Measurements from ENCODE around the gene DNAJC5.
"Not testable (repeated sequence)": the region's sequence is repeated elsewhere in the genome, so short reads cannot be mapped to it uniquely, and the experiment has no call there.

The DNAJC5 gene

GRCh38 chr20:63915471-63915870 is 20.5 kb downstream of the DNAJC5 start:
- no peak for DNase-seq (ENCODE audit: low read depth)
- TF ChIP-seq, protein P1, sequence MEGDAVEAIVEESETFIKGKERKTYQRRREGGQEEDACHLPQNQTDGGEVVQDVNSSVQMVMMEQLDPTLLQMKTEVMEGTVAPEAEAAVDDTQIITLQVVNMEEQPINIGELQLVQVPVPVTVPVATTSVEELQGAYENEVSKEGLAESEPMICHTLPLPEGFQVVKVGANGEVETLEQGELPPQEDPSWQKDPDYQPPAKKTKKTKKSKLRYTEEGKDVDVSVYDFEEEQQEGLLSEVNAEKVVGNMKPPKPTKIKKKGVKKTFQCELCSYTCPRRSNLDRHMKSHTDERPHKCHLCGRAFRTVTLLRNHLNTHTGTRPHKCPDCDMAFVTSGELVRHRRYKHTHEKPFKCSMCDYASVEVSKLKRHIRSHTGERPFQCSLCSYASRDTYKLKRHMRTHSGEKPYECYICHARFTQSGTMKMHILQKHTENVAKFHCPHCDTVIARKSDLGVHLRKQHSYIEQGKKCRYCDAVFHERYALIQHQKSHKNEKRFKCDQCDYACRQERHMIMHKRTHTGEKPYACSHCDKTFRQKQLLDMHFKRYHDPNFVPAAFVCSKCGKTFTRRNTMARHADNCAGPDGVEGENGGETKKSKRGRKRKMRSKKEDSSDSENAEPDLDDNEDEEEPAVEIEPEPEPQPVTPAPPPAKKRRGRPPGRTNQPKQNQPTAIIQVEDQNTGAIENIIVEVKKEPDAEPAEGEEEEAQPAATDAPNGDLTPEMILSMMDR (IDR thresholded peaks at IDR 0.05; ENCODE audit: low read depth, low read length, missing control alignments): no peak
- no peak overlapping the region for H3K4me3 ChIP-seq (ENCODE audit: low read depth, low read length)
- in situ Hi-C loops (cut with HindIII; ENCODE audit: low sequenced_read_pairs): no loop called here

GRCh38 chr20:63916371-63916939 is 21.5 kb downstream of the DNAJC5 start:
- in situ Hi-C loops (cut with HindIII; ENCODE audit: low sequenced_read_pairs); DNase-seq (ENCODE audit: low read depth): not testable (repeated sequence)

DNA sequence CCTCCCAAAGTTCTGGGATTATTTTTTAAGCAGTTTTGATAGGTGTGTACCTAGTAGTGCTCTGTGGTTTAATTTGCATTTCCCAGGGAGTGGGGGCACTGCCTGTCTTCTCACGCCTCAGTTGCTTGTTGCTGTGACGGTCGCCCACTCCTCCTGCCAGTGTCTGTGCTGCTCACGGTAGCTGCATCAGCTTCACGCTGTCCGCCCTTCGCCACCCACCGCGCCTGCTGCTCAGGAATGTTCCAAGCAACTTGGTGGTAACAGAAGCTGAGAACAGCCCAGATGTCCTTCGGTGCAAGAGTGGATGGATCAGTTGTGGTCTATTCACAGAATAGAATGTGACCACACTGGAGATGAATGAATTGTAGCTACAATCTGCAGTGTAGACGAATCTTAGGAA is 22.9 kb downstream of the DNAJC5 start:
- in situ Hi-C loops (cut with HindIII; ENCODE audit: low sequenced_read_pairs): no loop called here
- no peak for DNase-seq (ENCODE audit: low read depth)
- TF ChIP-seq, protein P1 (IDR thresholded peaks at IDR 0.05; ENCODE audit: low read depth, low read length, missing control alignments): no peak
- no peak overlapping the region for H3K4me3 ChIP-seq (ENCODE audit: low read depth, low read length)

More at GRCh38 chr20:63916371-63916939, 21.5 kb downstream of the DNAJC5 start:
- H3K4me3 ChIP-seq (ENCODE audit: low read depth, low read length): not testable (repeated sequence)

GRCh38 chr20:63919130-63919529 is 24.2 kb downstream of the DNAJC5 start:
- H3K4me3 ChIP-seq (ENCODE audit: low read depth, low read length): no peak overlapping the region
- TF ChIP-seq, protein P1 (IDR thresholded peaks at IDR 0.05; ENCODE audit: low read depth, low read length, missing control alignments): no peak

DNA sequence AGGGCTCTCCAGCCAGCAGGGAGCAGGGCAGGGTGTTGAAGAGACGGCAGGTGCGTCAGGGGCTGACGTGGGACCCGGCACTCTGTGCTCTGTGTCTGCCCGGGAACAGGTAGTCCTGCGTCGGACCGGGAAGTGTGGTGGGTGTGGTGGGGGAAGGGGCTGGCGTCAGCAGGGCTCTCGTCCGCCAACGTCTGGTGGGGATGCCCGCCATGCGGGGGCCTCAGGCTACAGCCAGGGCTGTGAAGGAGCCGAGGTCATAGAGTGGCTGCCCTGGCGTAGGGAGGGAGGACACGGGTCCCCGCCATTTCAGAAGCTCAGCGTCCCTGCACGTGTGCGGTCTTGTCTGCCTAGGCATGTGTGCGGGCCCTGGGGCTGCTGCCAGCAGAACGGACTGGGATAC is 25.3 kb downstream of the DNAJC5 start:
- in situ Hi-C loops (cut with HindIII; ENCODE audit: low sequenced_read_pairs): no loop called here
- no peak overlapping the region for H3K4me3 ChIP-seq (ENCODE audit: low read depth, low read length)

More at GRCh38 chr20:63919130-63919529, 24.2 kb downstream of the DNAJC5 start:
- no peak for DNase-seq (ENCODE audit: low read depth)
- in situ Hi-C loops (cut with HindIII; ENCODE audit: low sequenced_read_pairs): no loop called here

DNA sequence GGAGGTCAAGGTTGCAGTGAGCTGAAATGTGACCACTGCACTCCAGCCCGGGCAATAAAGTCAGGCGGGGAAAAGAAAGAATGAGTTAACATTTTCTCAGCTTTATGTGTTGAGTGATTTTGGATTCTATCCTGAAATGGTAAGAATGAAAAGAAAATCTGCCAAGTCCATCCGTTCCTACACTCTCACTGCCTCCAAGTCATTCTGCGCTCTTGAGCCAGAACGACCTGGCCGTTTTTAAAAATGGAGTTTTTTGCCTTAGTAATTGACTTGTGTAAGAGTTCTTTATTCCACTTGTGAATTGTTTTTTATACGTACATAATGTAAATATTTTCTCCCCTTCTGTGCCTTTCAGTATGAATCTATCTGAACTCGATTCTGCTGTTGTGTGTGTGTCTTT is 28.7 kb downstream of the DNAJC5 start:
- no peak for DNase-seq (ENCODE audit: low read depth)

More for the DNA sequence above, 25.3 kb downstream of the DNAJC5 start:
- TF ChIP-seq, protein P1 (IDR thresholded peaks at IDR 0.05; ENCODE audit: low read depth, low read length, missing control alignments): no peak
- DNase-seq (ENCODE audit: low read depth): no peak

DNA sequence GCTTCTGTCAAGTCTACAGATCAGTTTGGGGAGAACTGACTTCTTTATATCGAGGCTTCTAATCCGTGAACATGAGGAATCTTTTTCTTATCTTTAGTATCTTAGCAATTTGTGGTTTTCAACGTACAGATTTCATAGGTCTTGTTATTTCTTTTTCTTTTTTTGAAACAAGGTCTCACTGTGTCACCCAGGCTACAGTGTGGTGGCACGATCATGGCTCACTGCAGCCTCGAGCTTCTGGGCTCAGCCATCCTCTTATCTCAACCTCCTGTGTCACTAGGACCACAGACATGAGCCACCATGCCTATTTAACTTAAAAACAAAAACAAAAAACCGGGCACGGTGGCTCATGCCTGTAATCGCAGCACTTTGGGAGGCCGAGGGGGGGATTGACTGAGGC is 29.3 kb downstream of the DNAJC5 start:
- H3K4me3 ChIP-seq (ENCODE audit: low read depth, low read length): no peak overlapping the region
- in situ Hi-C loops (cut with HindIII; ENCODE audit: low sequenced_read_pairs): no loop called here
- TF ChIP-seq, protein P1 (IDR thresholded peaks at IDR 0.05; ENCODE audit: low read depth, low read length, missing control alignments): no peak
- no peak for DNase-seq (ENCODE audit: low read depth)

More for the DNA sequence above, 28.7 kb downstream of the DNAJC5 start:
- H3K4me3 ChIP-seq (ENCODE audit: low read depth, low read length): no peak overlapping the region
- in situ Hi-C loops (cut with HindIII; ENCODE audit: low sequenced_read_pairs): no loop called here
- TF ChIP-seq, protein P1 (IDR thresholded peaks at IDR 0.05; ENCODE audit: low read depth, low read length, missing control alignments): no peak
